Nephron (organoid): ENCODE results near the gene UNC5C.

ENCODE experiments used
- H3K27ac Mint-ChIP-seq, 3 experiments: 2 replicates each; pipeline ENCODE4 v1.8.0; 2020; ENCODE audit warnings: mixed read lengths in 3 of 3, mild to moderate bottlenecking in 2 of 3, moderate library complexity in 1 of 3
- H3K27me3 Mint-ChIP-seq: 2 replicates; pipeline ENCODE4 v1.8.0; 2021; ENCODE audit warnings: low read depth, mild to moderate bottlenecking, moderate library complexity, mixed read lengths
- H3K36me3 Mint-ChIP-seq: 2 replicates; pipeline ENCODE4 v1.8.0; 2020; ENCODE audit warnings: low read depth, mixed read lengths
- H3K4me1 Mint-ChIP-seq: 2 replicates; pipeline ENCODE4 v1.8.0; 2020; ENCODE audit warnings: mixed read lengths
- H3K4me3 Mint-ChIP-seq, 3 experiments: 2 replicates each; pipeline ENCODE4 v1.8.0; 2020; ENCODE audit warnings: mild to moderate bottlenecking in 3 of 3, mixed read lengths in 3 of 3, moderate library complexity in 2 of 3
- H3K9me3 Mint-ChIP-seq: 2 replicates; pipeline ENCODE4 v1.8.0; 2020; ENCODE audit warnings: mixed read lengths
- TF ChIP-seq, protein P1 (sequence below), 3 experiments: fragments of 200-600 bp; sonication (generic); IDR thresholded peaks; one replicate each; pipeline ENCODE4 v1.5.0; 2021; ENCODE audit warnings: antibody characterized with exemption in 3 of 3; ENCODE audit not compliant: unreplicated experiment in 3 of 3

The UNC5C gene

DNA sequence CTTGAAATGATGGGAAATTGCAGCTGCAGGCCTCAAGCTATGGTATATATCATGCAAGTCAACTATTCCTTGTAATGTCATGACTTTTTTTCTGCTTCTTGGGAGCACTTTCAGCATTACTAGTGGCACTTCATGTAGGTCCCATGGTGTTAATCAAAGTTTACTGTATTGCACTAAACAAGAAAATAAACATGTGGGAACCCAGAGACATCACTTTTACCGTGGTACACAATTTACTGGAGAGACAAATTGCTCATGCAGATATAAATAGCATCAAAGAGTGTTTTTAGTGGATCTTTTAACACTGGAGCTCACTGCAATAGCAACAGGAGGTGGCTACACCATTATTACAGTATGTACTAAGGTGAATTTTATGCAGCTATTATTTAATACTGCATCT lies 79.2 kb downstream of the UNC5C start:
- no peaks in the 10 kb centered on the region for H3K27me3 Mint-ChIP-seq
- H3K27ac Mint-ChIP-seq = peak overlapping the region in 1 of 3 experiments; percentile 30
- no peak overlapping the region for H3K4me3 Mint-ChIP-seq
- TF ChIP-seq, protein P1, sequence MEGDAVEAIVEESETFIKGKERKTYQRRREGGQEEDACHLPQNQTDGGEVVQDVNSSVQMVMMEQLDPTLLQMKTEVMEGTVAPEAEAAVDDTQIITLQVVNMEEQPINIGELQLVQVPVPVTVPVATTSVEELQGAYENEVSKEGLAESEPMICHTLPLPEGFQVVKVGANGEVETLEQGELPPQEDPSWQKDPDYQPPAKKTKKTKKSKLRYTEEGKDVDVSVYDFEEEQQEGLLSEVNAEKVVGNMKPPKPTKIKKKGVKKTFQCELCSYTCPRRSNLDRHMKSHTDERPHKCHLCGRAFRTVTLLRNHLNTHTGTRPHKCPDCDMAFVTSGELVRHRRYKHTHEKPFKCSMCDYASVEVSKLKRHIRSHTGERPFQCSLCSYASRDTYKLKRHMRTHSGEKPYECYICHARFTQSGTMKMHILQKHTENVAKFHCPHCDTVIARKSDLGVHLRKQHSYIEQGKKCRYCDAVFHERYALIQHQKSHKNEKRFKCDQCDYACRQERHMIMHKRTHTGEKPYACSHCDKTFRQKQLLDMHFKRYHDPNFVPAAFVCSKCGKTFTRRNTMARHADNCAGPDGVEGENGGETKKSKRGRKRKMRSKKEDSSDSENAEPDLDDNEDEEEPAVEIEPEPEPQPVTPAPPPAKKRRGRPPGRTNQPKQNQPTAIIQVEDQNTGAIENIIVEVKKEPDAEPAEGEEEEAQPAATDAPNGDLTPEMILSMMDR (IDR thresholded peaks at IDR 0.05; ENCODE audit: unreplicated experiment in 3 of 3) = no peak
- H3K4me1 Mint-ChIP-seq = peaks cover 16% of the 10 kb centered on the region
- peaks cover 9% of the 10 kb centered on the region for H3K9me3 Mint-ChIP-seq
- peaks cover 24% of the 10 kb centered on the region for H3K36me3 Mint-ChIP-seq

DNA sequence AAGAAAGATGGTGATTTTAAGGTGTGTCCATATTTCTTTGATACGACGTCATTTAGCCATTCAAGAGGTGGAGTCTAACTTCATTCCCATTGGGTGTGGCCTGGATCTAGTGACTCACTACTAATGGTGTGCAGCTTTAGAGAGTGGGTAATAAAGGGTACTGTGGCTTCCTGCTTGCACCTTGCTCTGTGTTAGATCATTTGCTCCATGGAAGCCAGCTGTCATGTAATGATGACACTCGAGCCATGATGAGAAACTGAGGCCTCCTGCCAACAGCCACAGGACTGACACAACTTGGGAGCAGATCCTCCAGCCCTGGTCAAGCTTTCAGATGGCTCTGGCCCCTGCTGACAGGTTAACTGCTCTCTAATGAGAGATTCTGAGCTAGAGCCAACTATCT lies 82.0 kb downstream of the UNC5C start:
- no peak overlapping the region for H3K4me3 Mint-ChIP-seq
- peaks cover 25% of the 10 kb centered on the region for H3K36me3 Mint-ChIP-seq
- H3K27me3 Mint-ChIP-seq = no peaks in the 10 kb centered on the region
- peaks cover 9% of the 10 kb centered on the region for H3K9me3 Mint-ChIP-seq
- TF ChIP-seq, protein P1 (IDR thresholded peaks at IDR 0.05; ENCODE audit: unreplicated experiment in 3 of 3) = no peak
- peaks cover 12% of the 10 kb centered on the region for H3K4me1 Mint-ChIP-seq
- H3K27ac Mint-ChIP-seq = peak overlapping the region in 1 of 3 experiments; percentile 83

DNA sequence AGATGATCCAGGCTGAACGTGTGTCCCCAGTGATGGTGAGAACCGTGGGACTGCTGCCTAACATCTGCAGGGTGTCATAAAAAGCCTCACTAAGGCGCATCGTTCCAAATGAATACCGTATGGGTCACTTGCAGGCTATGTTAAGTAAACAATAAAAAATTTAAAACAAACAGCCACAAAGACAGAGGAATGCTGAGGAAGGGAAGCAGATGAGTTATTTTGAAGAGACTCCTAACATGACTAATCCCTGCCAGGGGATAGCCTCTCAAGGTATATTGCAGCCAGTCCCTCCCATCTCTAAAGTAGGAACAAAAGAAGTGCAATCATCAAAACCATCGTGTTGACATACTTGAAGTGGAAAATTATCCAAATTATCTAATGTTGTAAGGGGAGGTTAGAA lies 83.8 kb downstream of the UNC5C start:
- peaks cover 12% of the 10 kb centered on the region for H3K4me1 Mint-ChIP-seq
- H3K36me3 Mint-ChIP-seq = peaks cover 29% of the 10 kb centered on the region
- H3K27ac Mint-ChIP-seq = peak overlapping the region; percentile 25 to 85 (median 83)
- TF ChIP-seq, protein P1 (IDR thresholded peaks at IDR 0.05; ENCODE audit: unreplicated experiment in 3 of 3) = no peak
- no peak overlapping the region for H3K4me3 Mint-ChIP-seq
- no peaks in the 10 kb centered on the region for H3K27me3 Mint-ChIP-seq
- peaks cover 9% of the 10 kb centered on the region for H3K9me3 Mint-ChIP-seq

DNA sequence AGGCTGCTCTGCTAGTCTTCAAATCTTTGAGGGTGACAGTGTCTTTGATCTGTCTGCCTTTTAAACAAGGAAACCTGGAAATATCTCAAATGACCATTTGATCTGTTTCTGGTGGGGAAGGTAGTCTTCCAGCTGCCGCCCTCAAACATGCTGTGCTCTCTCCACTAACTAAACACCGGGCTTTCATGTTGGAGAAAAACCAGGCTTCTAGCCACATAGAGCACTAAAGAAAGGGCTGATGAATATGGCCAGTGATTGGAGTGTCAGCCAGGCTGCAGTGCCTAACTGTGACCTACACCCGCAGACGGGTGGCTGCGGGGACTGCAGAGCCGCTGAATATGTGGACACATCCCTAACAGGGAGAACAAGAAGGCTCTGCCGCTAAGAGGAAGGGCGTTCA lies 85.9 kb downstream of the UNC5C start:
- TF ChIP-seq, protein P1 (IDR thresholded peaks at IDR 0.05; ENCODE audit: unreplicated experiment in 3 of 3) = no peak
- H3K27me3 Mint-ChIP-seq = no peaks in the 10 kb centered on the region
- H3K4me3 Mint-ChIP-seq = no peak overlapping the region
- H3K4me1 Mint-ChIP-seq = peaks cover 12% of the 10 kb centered on the region
- H3K27ac Mint-ChIP-seq = peak overlapping the region in 2 of 3 experiments; percentile 1 to 80
- peaks cover 6% of the 10 kb centered on the region for H3K9me3 Mint-ChIP-seq
- peaks cover 18% of the 10 kb centered on the region for H3K36me3 Mint-ChIP-seq

DNA sequence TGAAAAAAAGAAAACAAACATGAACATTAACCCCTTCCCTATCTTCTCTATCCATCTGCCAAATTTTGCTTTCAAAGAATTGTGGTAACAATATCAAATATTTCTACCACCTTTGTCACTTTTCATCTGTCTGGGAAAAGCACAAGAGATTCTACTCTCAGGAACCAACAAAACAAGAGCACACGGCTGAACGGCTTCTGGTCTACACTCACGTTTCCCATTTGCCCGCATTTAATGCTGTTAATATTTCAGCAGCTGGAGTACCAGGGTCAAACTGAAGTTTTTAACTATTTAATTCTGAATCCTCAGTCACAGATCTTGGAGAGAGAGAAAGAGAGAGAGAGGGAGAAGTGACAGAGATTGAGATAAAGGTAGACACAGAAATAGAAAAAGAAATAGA lies 91.4 kb downstream of the UNC5C start:
- H3K4me1 Mint-ChIP-seq = peaks cover 7% of the 10 kb centered on the region
- H3K36me3 Mint-ChIP-seq = peaks cover 12% of the 10 kb centered on the region
- peak overlapping the region in 2 of 3 experiments; percentile 4 to 70 for H3K27ac Mint-ChIP-seq
- H3K4me3 Mint-ChIP-seq = no peak overlapping the region
- no peaks in the 10 kb centered on the region for H3K9me3 Mint-ChIP-seq
- TF ChIP-seq, protein P1 (IDR thresholded peaks at IDR 0.05; ENCODE audit: unreplicated experiment in 3 of 3) = no peak
- H3K27me3 Mint-ChIP-seq = no peaks in the 10 kb centered on the region

DNA sequence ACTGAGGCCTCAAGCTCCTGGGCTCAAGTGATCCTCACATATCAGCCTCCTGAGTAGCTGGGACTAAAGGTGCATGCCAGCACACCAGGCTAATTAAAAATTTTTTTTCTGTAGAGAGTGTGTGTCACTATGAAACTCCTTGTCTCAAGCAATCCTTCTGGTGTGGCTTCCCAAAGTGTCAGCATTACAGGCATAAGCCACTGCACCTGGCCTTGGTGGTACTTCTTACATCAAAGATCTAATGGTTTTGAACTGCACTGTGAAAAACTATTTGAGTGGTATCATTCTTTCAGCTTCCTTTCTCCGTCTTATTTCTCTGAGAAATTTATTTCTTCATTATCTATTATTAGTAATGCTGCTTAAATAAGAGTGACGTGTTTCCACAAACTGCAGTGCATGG lies 98.5 kb downstream of the UNC5C start:
- peaks cover 16% of the 10 kb centered on the region for H3K4me1 Mint-ChIP-seq

More for the DNA sequence above, 98.5 kb downstream of the UNC5C start:
- TF ChIP-seq, protein P1 (IDR thresholded peaks at IDR 0.05; ENCODE audit: unreplicated experiment in 3 of 3) = no peak
- H3K4me3 Mint-ChIP-seq = no peak overlapping the region
- no peaks in the 10 kb centered on the region for H3K9me3 Mint-ChIP-seq
- peak overlapping the region in 1 of 3 experiments; percentile 50 for H3K27ac Mint-ChIP-seq
- H3K27me3 Mint-ChIP-seq = no peaks in the 10 kb centered on the region
- peaks cover 10% of the 10 kb centered on the region for H3K36me3 Mint-ChIP-seq
